Hematopoietic multipotent progenitor cell treated with erythropoietin and hydrocortisone succinate and interleukin-3 and kit ligand, for 17 days (in vitro differentiated cells): ENCODE data around the gene TKTL1.
"Not testable (repeated sequence)": the region's sequence is repeated elsewhere in the genome, so short reads cannot be mapped to it uniquely, and the experiment has no call there.

Source experiments
- DNase-seq: peaks from one replicate; pipeline ENCODE4 v3.0.0-alpha.2; 2015; ENCODE audit warnings: low spot score

The TKTL1 gene

GRCh38 chrX:154343620-154344019 lies 48.0 kb downstream of the TKTL1 start:
- not testable (repeated sequence) for DNase-seq

DNA sequence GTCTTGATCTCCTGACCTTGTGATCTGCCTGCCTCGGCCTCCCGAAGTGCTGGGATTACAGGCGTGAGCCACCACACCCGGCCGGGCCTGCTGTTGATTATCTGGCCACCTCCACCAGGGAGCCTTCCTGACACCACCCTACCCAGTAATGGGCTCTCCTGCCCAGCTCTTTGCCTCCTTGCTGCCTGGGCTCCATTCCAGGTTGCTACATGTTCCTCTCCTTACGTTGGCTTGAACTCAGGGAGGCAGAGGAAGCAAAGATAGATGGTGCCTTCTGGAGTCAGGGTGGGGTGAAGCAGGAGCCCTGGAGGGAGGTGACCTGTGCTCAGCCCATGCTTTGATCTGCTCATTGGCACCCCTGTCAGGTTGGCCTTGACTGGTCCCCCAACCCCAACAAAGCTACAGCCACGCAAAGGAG lies 52.5 kb downstream of the TKTL1 start:
- DNase-seq: no peak

DNA sequence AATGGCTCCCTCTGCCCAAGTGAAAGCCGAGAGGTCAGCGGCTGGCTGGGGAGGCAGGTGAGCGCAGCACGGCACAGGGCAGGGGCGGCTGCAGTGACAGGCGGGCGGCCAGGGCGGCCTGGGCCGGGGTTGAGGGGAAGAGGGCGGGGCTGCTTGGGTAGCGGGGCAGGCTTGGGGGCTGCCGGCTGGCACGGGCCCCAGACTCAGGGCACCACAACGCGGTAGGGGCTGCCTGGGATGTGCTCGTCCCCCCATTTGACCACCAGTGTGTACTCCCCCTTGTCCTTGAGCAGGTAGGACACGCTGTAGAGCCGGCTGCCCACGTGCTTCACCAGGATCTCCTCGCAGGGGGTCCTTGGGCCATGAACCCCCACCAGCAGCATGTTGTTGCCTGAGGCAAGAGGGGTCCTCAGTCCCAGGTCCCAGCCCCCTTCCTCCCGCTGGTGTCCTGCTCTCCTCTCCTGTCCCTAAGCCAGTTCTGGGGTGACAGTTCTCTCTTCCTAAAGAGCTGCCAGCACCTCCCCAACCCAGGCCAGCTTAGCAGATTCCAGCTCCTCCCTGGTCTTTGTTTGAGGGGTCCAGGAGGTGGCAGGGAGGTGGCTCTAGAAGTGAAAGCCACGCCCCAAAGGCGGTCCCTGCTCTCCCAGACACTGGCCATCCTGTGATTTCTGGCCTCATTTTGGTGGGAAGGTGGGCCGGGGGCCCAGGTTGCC lies 53.2 kb downstream of the TKTL1 start:
- DNase-seq: no peak

GRCh38 chrX:154349359-154349935 lies 53.9 kb downstream of the TKTL1 start:
- no peak for DNase-seq

DNA sequence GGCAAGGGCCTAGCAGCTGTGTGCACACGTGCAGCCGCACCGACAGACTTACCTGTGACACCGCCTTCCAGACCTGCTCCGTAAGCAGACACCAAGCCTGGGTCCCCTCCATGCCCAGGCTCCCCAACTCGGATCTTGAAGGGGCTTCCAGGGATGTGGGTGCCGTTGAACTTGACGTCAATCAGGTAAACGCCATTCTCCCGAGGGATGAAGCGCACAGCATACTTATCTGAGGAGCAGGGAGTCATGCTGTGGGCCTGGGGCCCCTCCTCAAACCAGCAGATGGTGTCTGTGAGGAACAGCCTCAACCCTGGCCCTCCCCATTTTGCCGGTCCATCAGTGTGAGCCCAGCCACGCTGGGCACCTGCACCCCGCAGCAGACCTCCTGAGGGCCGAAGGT lies 54.4 kb downstream of the TKTL1 start:
- DNase-seq: no peak

- DNase-seq: no peak
Observed at GRCh38 chrX:154350429-154351182, 55.0 kb downstream of the TKTL1 start.

DNA sequence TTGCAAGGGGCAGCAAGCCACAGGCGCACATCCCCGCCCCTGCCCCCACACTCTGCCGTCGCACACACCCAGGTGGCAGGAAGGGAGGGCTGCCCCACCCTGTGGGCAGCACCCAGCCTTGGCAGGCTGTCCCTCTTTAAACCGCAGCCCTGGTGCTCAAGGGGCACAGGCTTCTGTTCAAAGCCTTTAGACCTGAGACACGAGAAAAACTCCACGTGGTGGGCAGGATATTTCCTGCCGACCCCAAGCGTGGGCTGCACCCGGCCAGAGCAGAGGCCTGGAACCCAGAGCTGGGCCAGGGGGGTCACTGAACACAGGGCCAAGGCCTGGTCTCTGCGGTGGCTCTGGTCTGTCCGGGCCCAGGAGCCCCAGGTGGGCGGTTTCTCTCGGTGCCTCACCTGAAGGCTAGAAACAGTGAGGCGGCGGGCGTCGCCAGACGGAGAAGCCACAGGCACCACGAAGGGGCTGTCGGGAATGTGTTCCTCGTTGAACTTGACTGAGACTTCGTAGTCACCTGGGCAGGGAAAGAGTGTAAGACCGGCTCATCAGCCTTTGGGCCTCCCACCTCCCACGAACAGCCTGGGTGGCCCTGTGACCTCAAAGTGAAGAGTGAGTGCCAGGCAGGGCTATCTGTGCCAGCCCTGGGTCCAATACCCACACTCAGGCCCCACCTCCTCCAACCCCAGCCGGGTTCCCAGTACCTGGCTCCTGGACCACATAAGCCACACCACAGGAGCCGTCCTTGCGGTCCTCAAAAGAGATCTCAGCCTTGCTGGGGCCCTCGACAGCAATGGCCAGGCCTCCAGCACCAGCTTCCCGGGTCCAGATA lies 55.8 kb downstream of the TKTL1 start:
- DNase-seq: peak; percentile 29

- no peak for DNase-seq
Observed at GRCh38 chrX:154352012-154352401, 56.4 kb downstream of the TKTL1 start.

DNA sequence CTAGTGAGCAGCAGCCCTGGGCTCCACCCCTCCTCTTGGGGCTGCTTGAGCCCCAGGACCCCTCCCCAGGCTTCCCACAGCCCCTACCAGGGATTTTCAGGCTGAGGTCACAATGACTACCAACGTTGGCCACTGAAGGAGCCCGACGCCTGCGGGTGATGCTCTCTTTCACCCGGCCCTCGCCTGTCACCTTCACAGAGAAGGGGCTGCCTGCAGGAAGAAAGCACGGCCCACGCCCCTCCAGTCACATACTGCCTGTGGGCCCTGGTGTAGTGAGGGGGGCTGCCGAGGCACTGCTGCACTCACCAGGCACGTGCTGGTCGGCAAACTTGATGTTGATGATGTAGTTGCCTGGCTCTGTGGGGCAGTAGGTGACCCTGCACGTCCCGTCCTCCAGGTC lies 56.9 kb downstream of the TKTL1 start:
- DNase-seq: no peak

- no peak for DNase-seq
Observed at GRCh38 chrX:154353172-154353843, 57.7 kb downstream of the TKTL1 start.

GRCh38 chrX:154354013-154354412 lies 58.4 kb downstream of the TKTL1 start:
- DNase-seq: no peak

DNA sequence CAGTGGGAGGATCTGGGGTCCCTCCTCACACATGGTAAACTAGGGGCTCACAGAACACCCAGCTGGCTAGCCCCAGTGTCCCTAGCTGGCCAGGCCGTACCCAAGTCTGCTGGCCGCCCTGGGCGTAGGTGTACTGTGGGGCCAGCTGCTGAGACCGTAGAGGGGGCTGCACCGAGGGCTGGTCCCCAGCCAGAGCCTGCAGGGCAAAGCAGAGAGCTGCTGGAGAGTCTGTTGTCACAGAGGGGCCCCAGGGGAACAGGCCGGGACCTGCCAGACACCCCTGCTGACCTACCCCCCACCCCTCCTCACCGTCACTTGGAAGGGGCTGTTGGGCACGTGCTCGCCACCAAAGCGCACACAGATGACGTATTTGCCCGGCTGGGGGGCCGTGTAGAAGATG lies 58.9 kb downstream of the TKTL1 start:
- DNase-seq: no peak

DNA sequence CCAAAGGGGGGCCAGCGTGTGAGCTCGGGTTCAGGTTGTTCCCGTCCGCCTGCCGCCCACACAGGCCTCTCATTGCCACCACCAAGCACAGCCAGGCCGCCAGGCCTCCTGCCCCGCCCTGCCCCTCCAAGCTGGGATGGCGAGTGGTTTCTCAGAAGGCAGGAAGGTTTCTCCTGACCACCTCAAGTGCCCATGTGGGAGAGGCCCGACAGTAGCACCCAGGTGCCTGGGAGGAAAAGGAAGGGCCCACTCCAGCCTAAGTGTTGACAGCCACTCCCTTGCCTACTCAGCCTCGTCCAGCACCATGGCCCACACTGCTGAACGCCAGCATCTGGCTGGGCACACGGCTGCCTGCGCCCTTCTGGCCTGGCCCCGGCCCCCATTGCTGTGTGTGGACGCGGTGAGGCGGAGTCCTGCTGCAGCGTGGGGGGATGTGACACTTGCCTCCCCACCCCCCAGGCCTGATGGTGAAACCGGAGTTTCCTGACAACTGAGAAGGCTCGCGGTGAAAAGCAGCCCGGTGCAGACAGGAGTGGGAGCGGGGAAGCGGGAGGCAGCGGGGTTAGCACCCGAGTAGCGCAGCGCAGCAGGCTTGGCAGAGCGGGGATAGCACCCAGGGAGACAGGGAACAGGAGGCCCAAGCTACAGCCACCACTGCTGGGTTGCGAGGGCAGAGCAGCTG lies 59.6 kb downstream of the TKTL1 start:
- DNase-seq: no peak

GRCh38 chrX:154355776-154356140 lies 60.2 kb downstream of the TKTL1 start:
- no peak for DNase-seq

- DNase-seq: no peak
Observed at GRCh38 chrX:154356596-154356995, 61.0 kb downstream of the TKTL1 start.

DNA sequence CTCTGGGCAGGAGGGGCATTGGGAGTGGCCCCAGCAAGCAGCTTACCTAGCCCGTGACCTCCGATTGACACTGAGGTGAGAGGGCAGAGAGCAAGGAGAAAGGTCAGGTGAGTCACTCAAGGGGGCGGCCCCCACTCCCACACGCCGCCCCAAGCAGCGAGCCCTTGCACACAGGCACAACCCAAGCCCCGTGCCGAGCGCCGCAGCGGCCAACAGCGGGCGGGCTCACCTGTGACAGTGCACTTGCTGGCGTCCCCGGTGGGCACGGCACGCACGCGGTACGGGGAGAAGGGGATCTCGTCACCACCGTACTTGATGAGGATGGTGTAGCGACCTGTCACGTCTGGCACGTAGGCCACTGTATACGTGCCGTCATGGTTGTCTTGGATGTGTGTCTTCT lies 61.6 kb downstream of the TKTL1 start:
- no peak for DNase-seq

- no peak for DNase-seq
Observed at GRCh38 chrX:154358011-154358410, 62.4 kb downstream of the TKTL1 start.

DNA sequence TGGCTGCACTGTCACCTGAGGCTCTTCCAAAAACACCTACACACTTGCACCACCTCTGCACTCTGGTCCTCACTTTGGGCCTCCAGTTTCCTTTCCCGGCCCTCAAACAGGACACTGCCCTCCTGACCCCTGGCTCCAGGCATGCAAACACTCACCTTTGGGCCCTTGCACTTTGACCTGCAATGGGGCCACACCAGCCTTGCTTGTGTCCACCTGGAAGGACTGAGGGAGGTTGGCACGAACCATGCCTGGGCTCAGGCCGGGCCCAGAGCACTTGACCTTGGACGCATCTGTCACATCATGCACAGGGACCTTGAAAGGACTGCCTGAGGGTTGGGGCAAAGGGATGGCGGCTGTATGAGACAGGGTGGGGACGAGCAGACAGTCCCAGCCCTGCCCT lies 63.2 kb downstream of the TKTL1 start:
- no peak for DNase-seq

DNA sequence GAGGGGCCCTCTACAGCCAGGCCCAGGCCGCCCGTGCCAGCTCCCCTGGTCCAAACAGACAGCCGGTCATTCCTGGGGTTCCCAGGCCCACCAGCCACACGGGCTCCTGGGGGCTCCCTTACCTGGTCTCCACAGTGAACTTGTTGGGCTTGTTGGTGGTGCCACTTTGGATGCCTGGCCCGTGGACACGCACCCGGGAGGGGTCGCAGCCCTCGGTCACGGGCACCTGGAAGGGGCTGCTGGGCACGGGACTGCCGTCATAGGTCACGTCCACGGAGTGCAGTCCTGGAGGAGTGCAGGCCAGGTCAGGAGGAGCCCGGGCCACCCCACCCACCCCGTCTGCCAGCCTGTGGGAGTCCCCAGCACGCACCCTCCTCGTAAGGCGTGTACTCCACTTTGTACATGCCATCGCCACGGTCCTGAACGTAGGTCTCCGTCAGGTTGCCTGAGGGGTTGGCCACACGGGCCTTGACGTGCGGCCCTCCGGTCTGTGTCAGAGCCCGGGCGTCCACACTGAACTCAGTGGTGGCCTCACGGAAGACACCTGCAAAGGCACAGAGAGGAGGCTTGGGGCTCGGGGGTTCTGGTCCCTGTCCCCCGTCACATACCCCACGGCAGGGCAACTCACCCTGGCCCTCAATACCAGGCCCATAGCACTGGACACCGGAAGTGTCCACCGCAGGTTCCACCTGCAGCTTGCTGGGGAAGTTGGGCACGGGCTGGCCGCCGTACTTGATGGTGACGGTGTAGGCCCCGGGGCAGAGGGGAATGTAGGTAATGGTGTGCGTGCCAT lies 64.0 kb downstream of the TKTL1 start:
- DNase-seq: no peak

GRCh38 chrX:154360155-154360713 lies 64.6 kb downstream of the TKTL1 start:
- no peak for DNase-seq
